B cell (primary cell): ENCODE data around the gene ZNF804B. TPM values are rescaled to one million over a fixed set of nuclear protein-coding genes. Genes with fewer than 3 reads are reported as not detected.

ENCODE experiments used
- ATAC-seq: fragments of 200-7000 bp; cut with Tn5 transposase; one replicate; pipeline ENCODE4 v1.10.0; 2021; ENCODE audit warnings: low read depth, mild to moderate bottlenecking, moderate number of reproducible peaks, moderate library complexity
- CTCF ChIA-PET: fragments of 350-600 bp; sonication (Branson Sonifier 250); formaldehyde crosslinking; loops from one replicate; lab custom pipeline; 2021; ENCODE audit warnings: antibody characterized with exemption, inconsistent platforms; lab: Charles Lee
- POLR2A ChIA-PET: fragments of 350-600 bp; sonication (Branson Sonifier 250); formaldehyde crosslinking; loops from one replicate; lab custom pipeline; 2021; ENCODE audit warnings: antibody characterized with exemption; lab: Charles Lee
- DNase-seq: peaks from one replicate; pipeline ENCODE4 v3.0.0; 2013
- H2AFZ ChIP-seq: 2 replicates; pipeline ENCODE4 v1.6.1; 2012; ENCODE audit warnings: mild to moderate bottlenecking, low read depth, low read length; ENCODE audit not compliant: insufficient read depth, poor library complexity, severe bottlenecking
- H3K27ac ChIP-seq, 2 donors: 1 replicate in 1 of 2; 2 replicates in 1 of 2; pipeline ENCODE4 v1.5.1; 2012 to 2013; ENCODE audit warnings: low read length in 2 of 2, mild to moderate bottlenecking in 2 of 2, moderate library complexity in 1 of 2
- H3K27me3 ChIP-seq, 4 experiments: fragments of 200-600 bp in 1 of 4; sonication (generic) in 1 of 4; replicated peaks in 1 of 4; 1 replicate in 2 of 4; 2 replicates in 2 of 4; pipeline versions ENCODE4 v1.6.1 to v1.7.0; 2013 to 2016; ENCODE audit warnings: low read length in 3 of 4, mild to moderate bottlenecking in 2 of 4, mixed read lengths in 1 of 4, moderate library complexity in 1 of 4; ENCODE audit not compliant: insufficient read depth in 4 of 4, control insufficient read depth in 3 of 4; ENCODE audit errors: control extremely low read depth in 1 of 4
- H3K36me3 ChIP-seq, 2 experiments: replicated peaks in 1 of 2; 1 replicate in 1 of 2; 2 replicates in 1 of 2; pipeline versions ENCODE4 v1.6.1 to v1.7.1; 2013; ENCODE audit warnings: low read length in 1 of 2; ENCODE audit not compliant: insufficient read depth in 2 of 2, control insufficient read depth in 1 of 2; ENCODE audit errors: control extremely low read depth in 1 of 2, extremely low read depth in 1 of 2
- H3K4me1 ChIP-seq, 2 donors: fragments of 200-600 bp in 1 of 2; sonication (generic) in 1 of 2; 1 replicate in 1 of 2; 2 replicates in 1 of 2; pipeline versions ENCODE4 v1.5.1 to v1.6.1; 2013 to 2017; ENCODE audit warnings: low read length in 2 of 2; ENCODE audit not compliant: control insufficient read depth in 2 of 2, insufficient read depth in 2 of 2
- H3K4me2 ChIP-seq: replicated peaks from 2 replicates; pipeline ENCODE3; 2012; ENCODE audit warnings: mild to moderate bottlenecking, low read depth, low read length; ENCODE audit not compliant: poor library complexity, severe bottlenecking
- H3K4me3 ChIP-seq, 5 experiments: fragments of 200-600 bp in 1 of 5; sonication (generic) in 1 of 5; 1 replicate in 3 of 5; 2 replicates in 2 of 5; pipeline versions ENCODE4 v1.5.1 to v1.7.0; 2011 to 2016; ENCODE audit warnings: low read length in 4 of 5, mild to moderate bottlenecking in 4 of 5, low read depth in 2 of 5, control low read depth in 1 of 5, moderate library complexity in 1 of 5; ENCODE audit not compliant: insufficient read depth in 1 of 5; ENCODE audit errors: control extremely low read depth in 1 of 5, extremely low read depth in 1 of 5
- H3K79me2 ChIP-seq: fragments of 200-600 bp; sonication (generic); one replicate; pipeline ENCODE4 v1.6.0; 2016; ENCODE audit warnings: low read length; ENCODE audit not compliant: control insufficient read depth, insufficient read depth
- H3K9ac ChIP-seq: fragments of 200-600 bp; sonication (generic); 2 replicates; pipeline ENCODE4 v1.6.1; 2017; ENCODE audit warnings: mild to moderate bottlenecking, low read length, moderate library complexity
- H3K9me3 ChIP-seq, 3 donors: one replicate each; pipeline versions ENCODE4 v1.6.1 to v1.7.1; 2013; ENCODE audit warnings: low read length in 2 of 3; ENCODE audit not compliant: control insufficient read depth in 2 of 3, insufficient read depth in 1 of 3; ENCODE audit errors: control extremely low read depth in 1 of 3
- H4K20me1 ChIP-seq: 2 replicates; pipeline ENCODE4 v1.6.0; 2012; ENCODE audit warnings: mild to moderate bottlenecking, low read length; ENCODE audit not compliant: insufficient read depth, control insufficient read depth, poor library complexity, severe bottlenecking
- H3K27ac Mint-ChIP-seq: one replicate; pipeline ENCODE4 v1.8.0; 2021; ENCODE audit warnings: mixed read lengths
- H3K27me3 Mint-ChIP-seq: one replicate; pipeline ENCODE4 v1.8.0; 2021; ENCODE audit warnings: mixed read lengths
- H3K4me1 Mint-ChIP-seq: one replicate; pipeline ENCODE4 v1.8.0; 2021; ENCODE audit warnings: mixed read lengths
- H3K4me3 Mint-ChIP-seq: one replicate; pipeline ENCODE4 v1.8.0; 2021; ENCODE audit warnings: mixed read lengths
- H3K9me3 Mint-ChIP-seq: one replicate; pipeline ENCODE4 v1.8.0; 2022; ENCODE audit warnings: mixed read lengths; ENCODE audit not compliant: insufficient read depth
- CTCF ChIP-seq: fragments of 200-600 bp; IDR thresholded peaks from one replicate; pipeline ENCODE4 v1.8.0; 2022; ENCODE audit warnings: antibody characterized with exemption, mild to moderate bottlenecking
- EZH2 ChIP-seq: IDR thresholded peaks from 2 replicates; pipeline ENCODE4 v1.6.1; 2012; ENCODE audit warnings: borderline replicate concordance, low read depth, mild to moderate bottlenecking, moderate library complexity, low read length; ENCODE audit not compliant: insufficient read depth, poor library complexity, severe bottlenecking
- WGBS: methylation state at CpG from one replicate; pipeline ENCODE4 v1.1.5; 2013; ENCODE audit warnings: missing lambda C conversion rate; ENCODE audit not compliant: insufficient coverage; 5-methylcytosine and 5-hydroxymethylcytosine counted together
- intact Hi-C: fragments of 100-400 bp; cut with micrococcal nuclease; formaldehyde crosslinking; loops from one replicate; pipeline ENCODE4 v1.10.0; 2022
- polyA plus RNA-seq: library from polyadenylated mRNA; depleted of rRNA; stranded (reverse); fragments of >200 nt; gene quantifications from 2 replicates; pipeline ENCODE4 v1.2.3, GENCODE V29; 2012
- total RNA-seq, 2 donors: library from RNA; stranded (reverse); fragments of 120-200 nt in 1 of 2; gene quantifications; 1 replicate in 1 of 2; 2 replicates in 1 of 2; pipeline versions ENCODE4 v1.2.3 to v1.2.4, GENCODE V29; 2013 to 2022

ZNF804B gene
- total and polyA plus RNA-seq, 2 donors (not counting 1 experiment from before 2014, with no cell fraction given), result not detected

DNA sequence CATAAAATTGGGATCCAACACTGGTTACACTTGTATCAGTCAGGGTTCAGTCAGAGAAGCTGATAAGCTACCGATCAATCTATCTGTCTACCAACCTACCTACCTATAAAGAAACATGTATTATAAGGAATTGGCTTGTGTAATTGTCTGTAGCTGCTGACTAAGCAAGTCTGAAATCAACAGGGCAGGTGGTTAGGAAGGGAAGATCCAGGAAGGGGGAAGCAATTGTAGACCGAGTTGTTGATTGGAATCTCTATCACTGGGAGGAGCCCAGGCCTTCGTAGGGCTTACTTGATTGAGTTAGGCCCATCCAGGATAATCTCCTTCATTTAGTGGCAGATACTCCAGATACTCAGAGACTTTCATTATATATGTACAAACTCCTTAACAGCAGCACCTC lies 307.5 kb downstream of the ZNF804B start:
- H3K27me3 Mint-ChIP-seq, result no peaks in the 10 kb centered on the region
- ChIA-PET CTCF (no interaction called here), POLR2A (no interaction called here)
- no peaks in the 10 kb centered on the region for H3K9me3 Mint-ChIP-seq
- no peak overlapping the region for H3K27ac Mint-ChIP-seq
- H2AFZ ChIP-seq, result no peak overlapping the region
- H3K36me3 ChIP-seq, result no peaks in the 10 kb centered on the region
- no peak overlapping the region for H3K4me3 ChIP-seq
- H4K20me1 ChIP-seq, result no peaks in the 10 kb centered on the region
- H3K4me3 Mint-ChIP-seq, result no peak overlapping the region
- H3K9ac ChIP-seq, result no peak overlapping the region
- no peak for ATAC-seq
- no peaks in the 10 kb centered on the region for H3K4me1 ChIP-seq
- H3K4me1 Mint-ChIP-seq, result no peaks in the 10 kb centered on the region
- no peak overlapping the region for H3K27ac ChIP-seq
- H3K9me3 ChIP-seq, result no peaks in the 10 kb centered on the region
- no peaks in the 10 kb centered on the region for H3K27me3 ChIP-seq
- H3K79me2 ChIP-seq, result no peaks in the 10 kb centered on the region
- WGBS, result no CpG with 5 or more reads among the region's 3 CpGs
- DNase-seq, result no peak
- intact Hi-C loops, result no loop called here
- no peak overlapping the region for H3K4me2 ChIP-seq
- TF ChIP-seq EZH2 (no peak), CTCF (no peak)

- Histone ChIP-seq H3K36me3 (no peaks in the 10 kb centered on the region), H3K9me3 (peaks cover 0 to 6% (median 0%) of the 10 kb centered on the region in 3 donors), H3K9ac (no peak overlapping the region), H2AFZ (no peak overlapping the region), H4K20me1 (no peaks in the 10 kb centered on the region), H3K79me2 (no peaks in the 10 kb centered on the region), H3K27me3 (no peaks in the 10 kb centered on the region), H3K4me2 (no peak overlapping the region), H3K4me1 (no peaks in the 10 kb centered on the region), H3K4me3 (no peak overlapping the region), H3K27ac (no peak overlapping the region)
- TF ChIP-seq CTCF (no peak), EZH2 (no peak)
- DNase-seq, result no peak
- ChIA-PET POLR2A (no interaction called here), CTCF (no interaction called here)
- peaks cover 2% of the 10 kb centered on the region for H3K9me3 Mint-ChIP-seq
- ATAC-seq, result no peak
- intact Hi-C loops, result no loop called here
- H3K4me1 Mint-ChIP-seq, result no peaks in the 10 kb centered on the region
- no peak overlapping the region for H3K27ac Mint-ChIP-seq
- H3K27me3 Mint-ChIP-seq, result no peaks in the 10 kb centered on the region
- H3K4me3 Mint-ChIP-seq, result no peak overlapping the region
Observed at GRCh38 chr7:89072081-89072480, 312.6 kb downstream of the ZNF804B start.
